Measurements from ENCODE around the gene FTCDNL1.

The FTCDNL1 gene

DNA sequence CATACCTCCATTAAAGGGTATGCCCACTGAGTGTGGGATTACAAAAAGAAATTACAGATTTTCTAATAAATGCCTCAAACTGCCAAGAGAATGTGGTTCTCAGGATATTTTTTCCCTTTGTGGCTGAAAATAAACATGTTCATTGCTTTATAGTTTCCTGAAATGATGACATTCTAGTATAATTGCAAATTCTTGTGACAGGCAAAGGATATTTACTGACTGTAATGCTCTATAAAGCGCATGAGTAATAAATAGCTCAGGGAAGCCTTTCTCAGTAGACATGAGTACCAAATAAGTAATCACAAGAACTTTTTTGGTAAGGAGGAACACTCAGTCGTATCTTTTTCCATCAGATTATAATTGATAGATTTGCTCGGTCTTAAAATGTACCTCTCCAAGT lies 72.3 kb downstream of the FTCDNL1 start:
- no peak for DNase-seq

DNA sequence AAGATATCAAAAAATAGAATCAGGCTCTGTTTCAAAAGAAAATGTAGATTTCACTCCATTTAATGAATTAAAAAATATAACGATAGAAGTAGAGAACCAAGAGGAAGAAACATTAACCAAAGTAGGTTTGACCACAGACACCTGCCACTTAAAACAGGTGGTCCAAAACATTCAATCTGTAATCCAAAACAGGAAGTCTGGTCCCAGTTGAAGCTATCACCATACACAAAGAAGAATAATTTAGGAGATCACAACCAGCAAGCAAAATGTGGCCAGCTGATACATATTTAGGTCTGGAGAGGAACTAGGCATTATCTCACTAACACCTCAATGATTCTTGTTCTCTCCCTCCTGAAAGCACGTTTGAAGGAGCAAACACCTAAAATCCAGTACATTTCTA lies 73.1 kb downstream of the FTCDNL1 start:
- DNase-seq = no peak

- DNase-seq = no peak
These were observed 73.7 kb downstream of the FTCDNL1 start for GRCh38 chr2:199777315-199777714.

DNA sequence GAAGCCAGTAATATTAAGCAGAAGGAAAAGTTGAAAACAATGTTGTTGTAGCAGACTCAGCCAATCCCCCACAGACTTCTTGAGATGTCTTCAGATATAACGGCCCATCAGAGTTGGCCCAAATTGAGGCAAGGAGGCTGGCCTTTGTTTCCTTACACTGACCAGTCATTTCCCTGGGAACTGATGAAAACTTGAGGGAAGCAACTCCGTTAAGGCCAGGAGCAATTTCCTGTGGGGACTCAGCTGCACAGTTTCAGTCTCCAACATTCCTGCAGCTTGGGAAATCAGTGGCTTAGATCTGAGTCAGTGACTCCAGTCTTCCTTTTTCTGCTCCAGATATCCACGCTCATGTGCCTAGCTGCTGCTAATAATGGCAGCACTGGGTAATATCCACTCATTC lies 75.7 kb downstream of the FTCDNL1 start:
- DNase-seq = no peak

DNA sequence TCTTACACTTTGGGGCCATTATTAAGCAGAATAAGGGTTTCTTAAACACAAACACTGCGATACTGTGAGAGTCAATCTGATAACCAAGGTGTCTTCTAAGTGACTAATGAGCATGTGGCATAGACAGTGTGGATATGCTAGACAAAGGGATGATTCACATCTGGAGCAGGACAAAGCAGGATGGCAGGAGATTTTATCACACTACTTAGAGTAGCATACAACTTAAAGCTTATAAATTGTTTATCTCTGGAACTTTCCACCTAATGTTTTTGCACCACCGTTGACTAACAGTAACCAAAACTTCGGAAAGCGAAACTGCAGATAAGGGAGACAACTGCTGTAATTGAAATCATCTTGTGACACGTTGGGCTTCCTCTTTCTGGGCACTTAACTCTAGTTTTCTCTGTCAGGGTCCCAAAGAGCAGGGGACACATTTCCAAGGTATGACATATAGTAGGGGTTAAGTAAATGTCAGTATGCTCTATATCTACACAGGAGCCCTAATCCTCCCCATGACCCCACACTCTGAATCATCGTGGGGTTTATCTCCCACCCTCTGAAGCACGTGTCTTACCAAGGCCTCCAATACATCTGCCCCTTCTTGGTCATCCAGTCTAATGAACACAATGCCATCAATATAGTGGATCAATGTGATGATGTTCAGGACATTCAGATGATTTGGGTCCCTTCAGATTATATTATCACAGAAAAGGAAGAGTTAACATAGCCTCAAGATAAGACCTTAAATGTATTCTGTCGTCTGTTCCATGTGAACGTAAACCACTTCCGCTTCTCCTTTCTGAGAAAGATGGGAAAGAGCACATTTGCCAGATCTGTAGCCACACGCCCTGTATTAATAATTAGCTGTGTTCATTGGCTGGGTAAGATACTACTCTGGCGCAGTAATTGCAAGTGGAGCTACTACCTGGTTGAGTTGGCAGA lies 78.7 kb downstream of the FTCDNL1 start:
- DNase-seq = no peak

- no peak for DNase-seq
These were observed 80.3 kb downstream of the FTCDNL1 start for GRCh38 chr2:199770716-199771115.

DNA sequence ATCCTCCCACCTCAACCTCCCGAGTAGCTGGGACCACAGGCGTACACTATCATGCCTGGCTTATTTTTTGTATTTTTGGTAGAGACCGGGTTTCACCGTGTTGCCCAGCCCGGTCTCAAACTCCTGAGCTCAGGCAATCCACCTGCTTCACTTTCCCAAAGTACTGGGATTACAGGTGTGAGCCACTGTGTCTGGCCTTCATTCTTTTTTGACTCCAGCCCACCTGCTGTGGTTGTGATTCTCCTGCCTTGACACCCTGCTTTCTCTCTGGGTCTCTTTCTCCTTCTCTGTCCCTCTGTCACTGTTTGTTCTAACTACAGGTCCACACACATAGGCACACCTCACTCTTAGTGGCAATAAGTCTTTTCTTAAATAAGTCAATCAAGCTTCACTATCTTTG lies 85.3 kb downstream of the FTCDNL1 start:
- DNase-seq = no peak

GRCh38 chr2:199764273-199764800 lies 86.7 kb downstream of the FTCDNL1 start:
- no peak for DNase-seq

- no peak for DNase-seq
These were observed 88.0 kb downstream of the FTCDNL1 start for GRCh38 chr2:199762963-199763362.

DNA sequence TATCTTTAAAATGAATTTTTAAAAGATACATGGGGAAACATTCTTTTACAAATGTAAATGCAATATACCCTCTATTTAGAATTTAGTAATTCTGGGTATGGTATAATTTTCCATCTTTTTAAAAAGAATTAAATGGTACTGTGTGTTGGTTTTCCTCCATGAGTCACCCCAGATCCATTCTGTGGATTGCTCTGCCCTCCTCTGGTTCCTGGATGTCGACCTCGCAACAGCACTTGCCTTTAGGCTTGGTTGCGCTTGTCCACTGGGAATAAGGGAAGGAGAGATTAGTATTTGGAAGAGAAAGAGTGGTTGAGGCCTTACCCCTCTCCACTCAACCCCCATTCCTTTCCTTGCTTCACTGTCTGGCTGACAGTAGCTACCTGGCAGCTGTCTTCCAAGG lies 90.4 kb downstream of the FTCDNL1 start:
- DNase-seq = no peak

GRCh38 chr2:199757233-199757870 lies 93.6 kb downstream of the FTCDNL1 start:
- DNase-seq = no peak

- no peak for DNase-seq
These were observed 94.2 kb downstream of the FTCDNL1 start for GRCh38 chr2:199756743-199757142.

DNA sequence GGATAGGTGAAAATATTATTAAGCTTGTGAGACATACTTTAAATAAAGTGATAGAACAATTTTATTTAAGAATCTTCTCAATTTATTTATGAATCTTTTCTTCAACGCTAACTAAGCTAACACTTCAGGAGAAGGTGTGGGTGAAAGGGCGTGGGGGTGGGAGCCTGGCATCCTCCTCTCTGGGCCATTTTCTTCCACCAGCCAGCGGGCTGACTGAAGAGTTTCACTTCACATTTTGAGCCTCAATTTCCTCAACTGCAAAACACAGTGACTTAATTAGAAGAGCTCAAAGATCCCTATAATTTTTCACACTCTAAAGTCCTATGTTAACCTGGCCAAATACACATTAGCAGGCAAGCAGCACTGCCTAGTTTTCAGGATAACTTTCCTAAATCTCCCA lies 94.8 kb downstream of the FTCDNL1 start:
- no peak for DNase-seq

- DNase-seq = no peak
These were observed 96.2 kb downstream of the FTCDNL1 start for GRCh38 chr2:199754766-199755165.

DNA sequence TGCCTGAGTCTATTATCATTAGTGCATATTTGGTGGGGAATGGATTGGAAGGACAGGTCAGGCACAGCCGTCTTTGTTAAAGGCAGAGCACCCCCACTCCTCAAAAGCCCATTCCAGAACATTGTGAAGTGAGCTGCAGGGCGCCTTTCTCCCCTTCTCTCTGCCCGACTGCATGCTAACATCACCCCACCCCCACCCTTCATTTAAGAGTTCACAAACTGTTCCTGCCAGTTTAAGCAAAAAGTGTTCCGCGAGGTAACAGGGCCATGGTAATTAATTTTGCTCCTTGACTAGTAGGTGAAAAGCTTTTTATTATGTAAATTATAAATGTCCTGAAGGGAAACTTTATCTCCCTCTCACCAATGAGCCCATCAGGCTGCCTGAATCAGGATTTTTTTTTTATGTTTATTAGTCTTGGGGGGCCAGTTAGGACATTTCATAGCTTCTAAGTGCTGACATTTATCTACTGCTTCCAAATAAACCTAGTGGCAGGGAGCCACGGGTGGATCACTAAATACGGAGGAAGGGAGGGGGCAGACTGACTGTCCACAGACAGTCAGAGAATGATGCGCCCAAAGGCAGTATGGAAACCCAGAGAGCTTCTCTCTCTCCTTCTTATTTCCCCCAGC lies 99.4 kb downstream of the FTCDNL1 start:
- no peak for DNase-seq

DNA sequence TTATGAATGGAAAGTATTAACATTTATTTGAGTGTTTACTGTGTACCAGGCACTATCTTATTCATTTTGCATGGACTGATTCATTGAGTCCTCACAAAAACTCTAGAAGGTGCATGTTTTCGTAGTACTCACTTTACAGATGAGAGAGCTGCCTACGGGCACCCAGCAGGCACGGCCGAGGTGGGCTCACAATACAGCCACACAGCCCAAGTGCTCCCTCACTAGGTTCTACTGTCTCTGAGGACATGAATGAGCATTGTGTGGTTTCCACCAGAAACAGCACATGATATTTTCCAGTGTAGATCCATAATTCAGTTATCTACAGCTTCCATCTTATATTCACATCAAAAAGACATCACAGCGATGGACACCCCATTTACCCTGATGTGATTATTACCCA lies 101.4 kb downstream of the FTCDNL1 start:
- no peak for DNase-seq

- no peak for DNase-seq
These were observed 106.3 kb downstream of the FTCDNL1 start for GRCh38 chr2:199744724-199745123.

- no peak for DNase-seq
These were observed 106.7 kb downstream of the FTCDNL1 start for GRCh38 chr2:199744260-199744659.

- no peak for DNase-seq
These were observed 107.4 kb downstream of the FTCDNL1 start for GRCh38 chr2:199743415-199744120.

- DNase-seq = no peak
These were observed 108.1 kb downstream of the FTCDNL1 start for GRCh38 chr2:199742884-199743283.

- no peak for DNase-seq
These were observed 110.9 kb downstream of the FTCDNL1 start for GRCh38 chr2:199740111-199740428.

GRCh38 chr2:199739413-199740110 lies 111.4 kb downstream of the FTCDNL1 start:
- DNase-seq = peak in 1 of 2 experiments; percentile 33
